SKM-1 treated with dmso at 0.1 percent for 144 hours (cell line): ENCODE data around the gene ANO9.

Experiments
- DNase-seq: peaks from one replicate; lab custom pipeline; 2025; ENCODE audit not compliant: unreplicated experiment; lab: John Stamatoyannopoulos, UW

The ANO9 gene

DNA sequence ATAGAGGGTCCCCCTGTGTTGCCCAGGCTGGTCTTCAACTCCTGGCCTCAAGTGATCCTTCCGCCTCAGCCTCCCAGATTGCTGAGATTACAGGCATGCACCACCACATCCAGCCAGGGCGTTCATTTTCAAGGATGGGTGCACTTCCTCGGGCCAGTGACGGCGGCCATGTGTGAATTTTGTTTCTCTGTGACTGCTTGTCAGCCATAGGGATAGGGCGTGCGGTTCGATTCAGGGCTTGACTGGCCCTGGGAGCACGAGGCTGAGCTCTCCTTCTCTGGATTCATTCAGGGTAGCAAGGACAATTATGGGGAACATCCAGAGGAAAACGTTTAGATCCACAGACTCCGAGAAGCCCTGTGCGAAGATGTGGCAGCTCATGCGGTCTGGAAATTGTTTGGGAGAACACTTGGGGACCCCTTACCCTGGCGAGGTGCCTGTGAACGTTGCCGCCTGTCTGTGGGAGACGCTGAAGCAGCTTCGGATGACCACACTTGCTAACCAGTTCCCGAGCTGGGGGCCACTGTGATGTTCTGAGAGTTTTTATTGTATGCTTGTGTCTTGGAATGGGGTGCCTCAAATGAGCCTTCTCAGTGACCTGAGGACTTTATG is 11.2 kb upstream of the ANO9 start:
- no peak for DNase-seq

DNA sequence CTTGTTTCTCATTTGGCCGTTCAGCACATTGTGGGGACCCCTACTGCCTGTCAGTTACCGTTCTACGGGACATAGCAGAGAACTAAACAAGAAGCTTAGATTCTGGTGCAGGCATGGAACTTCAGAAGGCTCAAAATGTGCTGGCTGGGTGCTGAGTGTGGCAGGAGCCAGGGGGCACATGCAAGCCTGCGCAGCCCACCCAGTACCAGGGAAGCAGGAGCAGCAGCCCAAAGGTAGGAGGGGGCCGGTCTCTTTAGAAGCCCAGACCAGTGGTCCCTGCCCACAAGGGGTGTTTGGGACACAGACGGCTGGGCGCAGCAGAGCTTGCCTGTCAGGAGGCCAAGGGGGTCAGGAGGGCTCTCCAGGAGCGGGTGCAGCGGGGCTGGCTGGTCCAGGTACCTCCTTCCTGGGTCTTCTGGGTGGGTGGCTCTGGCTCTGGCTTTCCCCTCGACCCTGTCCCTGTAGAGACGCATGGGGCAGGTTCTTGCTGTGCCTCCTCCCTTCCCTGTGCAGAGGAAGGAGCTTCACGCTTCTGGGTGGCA is 10.5 kb upstream of the ANO9 start:
- no peak for DNase-seq

DNA sequence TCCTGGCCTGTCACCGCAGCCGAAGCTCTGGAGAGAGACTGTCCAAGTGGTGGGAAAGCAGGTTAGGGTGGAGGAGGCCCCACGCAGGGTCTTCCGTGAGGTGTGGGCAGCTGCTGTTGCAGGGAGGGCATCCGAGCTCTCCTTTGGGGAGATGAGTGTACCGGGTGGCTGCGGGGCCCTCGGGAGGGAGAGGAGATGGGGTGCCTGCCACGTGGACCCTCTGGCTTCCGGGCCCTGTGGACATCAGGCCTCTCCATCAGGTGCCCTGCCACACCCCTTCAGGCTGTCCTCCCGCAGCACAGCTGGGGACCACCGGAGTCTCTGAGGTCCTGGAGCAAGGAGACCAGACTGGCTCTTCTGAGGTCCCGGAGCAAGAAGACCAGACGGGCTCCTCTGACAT is 9.9 kb upstream of the ANO9 start:
- no peak for DNase-seq

DNA sequence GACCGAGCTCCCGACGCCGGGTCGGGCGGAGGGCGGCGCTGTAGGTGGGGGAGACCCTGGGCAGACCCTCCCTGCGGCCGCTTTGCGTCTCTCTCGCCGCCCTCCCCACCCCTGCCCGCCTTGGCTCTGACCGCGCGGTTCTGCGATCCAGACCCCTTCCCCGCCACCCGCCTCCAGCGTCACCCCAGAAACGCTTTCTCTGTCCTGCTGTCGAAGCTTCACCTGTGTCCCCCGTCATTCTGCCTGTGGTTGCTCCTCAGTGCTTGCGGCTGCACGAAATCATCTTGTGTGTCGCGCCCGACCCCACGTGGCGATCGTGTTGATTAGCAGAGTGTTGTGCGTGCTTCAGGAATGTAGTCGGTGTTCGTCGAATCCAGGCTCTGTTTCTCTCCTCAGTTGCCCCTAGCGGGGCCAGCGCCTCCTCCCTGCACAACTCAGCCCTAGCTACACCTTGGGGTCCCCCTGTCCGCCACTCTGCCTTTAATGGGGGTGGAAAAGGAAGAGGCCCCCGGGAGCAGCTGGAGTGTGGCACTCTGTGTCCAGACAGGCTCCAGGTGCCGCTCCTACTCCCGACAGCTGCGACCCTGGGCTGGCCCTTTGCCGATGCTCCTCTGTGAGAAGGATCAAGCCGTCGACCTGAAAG is 9.1 kb upstream of the ANO9 start:
- DNase-seq, result peak; percentile 36

DNA sequence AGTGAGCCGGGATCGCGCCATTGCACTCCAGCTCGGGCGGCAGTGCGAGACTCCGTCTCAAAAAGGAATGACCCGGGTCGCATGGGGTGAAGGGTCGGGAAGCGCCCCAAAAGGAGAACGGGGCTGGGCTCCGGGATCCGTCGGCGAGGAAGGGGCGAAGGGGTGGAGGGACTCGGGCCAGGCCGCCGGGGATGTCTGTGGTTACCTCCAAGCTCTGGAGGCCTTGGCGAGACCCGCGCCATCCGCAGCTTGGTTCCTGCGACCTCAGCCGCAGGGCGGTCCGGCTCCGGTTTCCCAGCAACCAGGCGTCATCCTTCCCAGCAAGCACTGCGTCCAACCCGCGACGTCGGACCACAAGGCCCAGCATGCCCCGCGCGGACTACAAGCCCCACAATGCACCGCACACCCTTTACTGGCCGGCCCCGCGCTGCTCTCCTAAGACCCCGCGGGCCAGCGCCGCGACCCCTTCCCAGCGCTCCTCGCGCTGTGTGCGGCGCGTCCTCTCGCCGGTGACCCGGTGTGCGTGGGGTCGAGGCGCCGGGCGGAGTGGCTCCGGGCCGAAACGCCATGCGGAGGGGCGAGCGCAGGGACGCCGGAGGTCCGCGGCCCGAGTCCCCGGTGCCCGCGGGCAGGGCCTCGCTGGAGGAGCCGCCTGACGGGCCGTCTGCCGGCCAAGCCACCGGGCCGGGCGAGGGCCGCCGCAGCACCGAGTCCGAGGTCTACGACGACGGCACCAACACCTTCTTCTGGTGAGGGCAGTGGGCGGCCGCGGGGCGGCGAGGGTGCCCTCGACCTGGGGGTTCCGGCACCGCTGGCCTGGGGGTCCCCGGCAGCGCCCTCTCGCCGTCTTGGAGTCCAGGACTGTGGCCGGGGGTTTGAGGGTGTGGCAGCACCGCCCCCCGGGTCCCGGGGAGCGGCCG is 8.3 kb upstream of the ANO9 start, which contains the start of gene PTDSS2:
PTDSS2 (plus strand) TSS at position 391 of the 920 bp plus-strand sequence; CDS start at position 568, 177 bp downstream.
- DNase-seq, result peak; percentile 94

DNA sequence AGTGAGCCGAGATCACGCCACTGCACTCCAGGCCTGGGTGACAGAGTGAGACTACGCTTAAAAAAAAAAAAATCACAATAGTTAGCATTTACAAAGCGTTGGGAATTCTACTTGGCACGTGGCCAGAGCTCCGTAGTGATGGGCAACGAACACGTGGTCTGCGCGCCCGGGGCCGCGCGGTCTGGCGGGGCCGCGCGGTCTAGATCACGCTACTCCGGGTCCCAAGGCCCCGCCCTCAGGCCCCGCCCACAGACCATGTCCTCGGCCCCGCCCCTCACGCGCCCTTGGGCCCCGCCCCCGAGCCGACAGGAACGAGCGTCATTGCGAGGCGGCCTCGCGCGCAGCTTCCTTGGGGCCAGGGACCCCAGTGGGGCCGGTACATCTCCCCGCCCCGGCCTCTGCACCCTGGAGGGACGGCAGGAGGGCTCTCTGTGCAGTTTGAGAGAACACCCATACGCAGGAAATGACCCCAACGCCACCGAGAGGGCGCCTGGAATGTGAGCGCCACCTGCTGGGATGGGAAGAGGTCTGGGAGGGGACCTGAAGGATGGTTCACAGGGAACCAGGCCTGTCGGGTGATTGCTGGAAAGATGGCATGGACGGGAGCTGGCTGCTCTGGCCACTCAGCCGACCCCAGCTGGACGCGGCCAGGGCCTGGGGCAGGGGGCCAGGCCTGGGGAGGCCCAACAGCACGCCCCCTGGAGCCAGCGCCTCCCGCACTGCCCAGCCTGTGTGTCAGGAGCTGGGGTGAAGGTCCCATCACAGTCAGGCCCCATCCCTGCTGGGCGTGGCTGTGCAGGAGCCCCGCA is 6.3 kb upstream of the ANO9 start:
- DNase-seq, result peak; percentile 90

DNA sequence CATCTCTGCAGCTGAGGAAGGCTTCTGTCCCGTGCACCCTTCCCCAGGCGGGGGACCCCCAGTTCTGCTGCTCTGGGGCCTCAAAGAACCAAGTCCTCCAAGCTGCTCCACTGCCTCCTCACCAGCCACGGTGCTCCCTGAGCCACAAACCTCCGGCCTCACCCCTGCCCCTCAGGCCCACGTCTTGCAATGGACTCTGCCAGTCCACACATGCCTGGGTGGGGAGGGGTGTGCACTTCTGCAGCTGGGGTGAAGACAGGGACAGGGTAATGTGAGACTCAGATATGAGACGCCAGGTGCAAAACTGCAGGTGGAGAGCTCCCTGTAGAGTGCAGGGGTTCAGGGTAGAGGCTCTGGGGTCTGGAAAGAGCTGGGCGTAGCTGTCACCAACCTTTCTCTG is 5.1 kb upstream of the ANO9 start:
- no peak for DNase-seq

DNA sequence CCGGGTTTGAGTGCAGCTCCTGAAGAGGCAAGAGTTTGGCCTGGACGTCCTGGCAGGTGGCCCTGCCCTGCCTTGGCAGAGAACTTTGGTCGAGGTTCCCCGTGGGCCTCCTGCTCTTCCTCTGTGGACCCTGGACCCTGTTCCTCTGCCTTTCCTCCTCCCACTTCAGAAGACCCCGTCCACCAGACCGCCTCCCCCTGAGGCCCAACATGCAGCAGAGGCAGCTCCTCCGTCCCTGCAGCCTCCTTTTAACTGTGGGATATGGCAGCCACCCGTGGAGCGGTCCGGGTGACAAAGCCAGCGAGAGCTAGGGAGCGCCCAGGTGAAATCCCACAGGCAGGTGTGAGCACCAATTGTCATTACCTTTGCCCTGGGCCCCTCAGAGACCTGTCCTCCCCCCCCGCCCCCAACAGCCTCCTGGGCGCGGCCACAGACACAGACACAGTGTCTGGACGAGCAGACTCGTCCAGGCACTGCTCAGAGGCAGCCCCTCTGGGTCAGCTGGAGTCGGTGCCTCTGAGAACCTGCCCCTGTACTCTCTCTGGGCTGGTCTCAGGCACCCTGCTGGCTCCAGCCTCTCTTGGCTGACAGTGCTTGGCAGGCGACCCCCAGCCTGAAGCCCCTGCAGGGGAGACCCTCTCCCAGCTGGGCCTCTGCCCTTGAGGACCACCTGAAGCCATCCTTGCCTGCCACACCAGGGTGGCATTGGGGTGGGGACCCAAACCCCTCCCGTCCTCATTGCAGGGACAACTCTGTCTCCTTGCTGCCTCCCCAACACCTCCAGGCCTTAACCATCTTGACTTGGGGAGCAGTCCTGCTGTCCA is 4.2 kb upstream of the ANO9 start:
- no peak for DNase-seq

DNA sequence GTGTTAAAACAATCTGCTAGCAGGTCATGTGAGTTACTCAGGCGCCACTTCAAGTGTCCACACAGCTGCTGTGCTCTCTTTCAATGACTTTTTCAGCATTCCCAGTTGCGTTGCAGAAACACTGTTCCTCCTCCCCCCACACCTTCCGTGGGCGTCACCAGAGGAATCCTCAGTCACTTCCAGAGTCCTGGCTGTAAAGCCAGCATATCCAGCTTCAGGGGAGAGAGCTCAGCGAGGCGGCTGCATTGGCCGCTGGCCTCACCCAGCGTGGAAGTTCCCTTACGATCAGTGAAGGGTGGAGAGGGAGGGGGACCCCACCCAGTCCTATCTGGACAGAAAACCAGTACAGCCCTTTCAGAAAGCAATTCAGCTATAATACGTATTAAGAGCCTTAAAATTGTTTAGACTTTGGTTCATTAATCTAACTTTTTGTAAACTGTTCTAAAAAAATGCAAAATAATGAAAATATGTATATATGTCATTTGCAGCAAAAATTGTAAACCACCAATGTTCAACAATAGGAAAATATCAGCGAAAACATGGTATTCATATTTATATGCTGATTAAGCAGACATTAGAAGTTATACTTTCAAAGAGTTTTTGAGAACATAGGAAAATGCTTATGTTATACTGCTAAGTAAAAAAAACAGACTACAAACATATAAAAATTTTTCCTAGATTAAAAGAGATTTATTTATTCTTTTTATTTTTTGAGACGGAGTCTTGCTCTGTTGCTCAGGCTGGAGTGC is 2.8 kb upstream of the ANO9 start:
- no peak for DNase-seq

DNA sequence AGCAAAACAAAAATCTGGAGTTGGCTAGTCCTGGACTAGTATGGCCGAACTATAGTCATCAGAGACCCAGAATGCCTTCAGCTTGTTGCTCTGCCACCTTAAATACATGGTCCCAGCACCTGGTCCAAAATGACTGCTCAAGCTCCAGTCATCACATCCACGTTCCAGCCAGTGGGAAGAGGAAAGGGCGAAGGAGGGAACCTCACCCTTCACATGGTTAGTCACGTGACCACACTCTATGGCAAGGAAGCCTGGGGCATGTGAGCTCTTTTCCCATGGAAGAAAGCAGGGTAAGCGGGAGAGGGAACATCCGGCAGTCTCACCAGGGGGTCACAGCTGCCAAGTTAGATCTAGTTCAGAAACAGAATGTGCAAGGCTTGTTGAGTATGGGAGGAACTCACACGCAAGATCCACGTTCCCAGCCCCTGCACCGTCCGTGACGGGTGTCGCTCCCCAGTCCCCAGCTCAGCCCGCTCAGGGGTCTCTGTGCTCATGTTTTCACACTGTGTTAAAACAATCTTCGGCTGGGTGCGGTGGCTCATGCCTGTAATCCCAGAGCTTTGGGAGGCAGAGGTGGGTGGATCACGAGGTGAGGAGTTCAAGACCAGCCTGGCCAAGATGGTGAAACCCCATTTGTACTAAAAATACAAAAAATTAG is 1.9 kb upstream of the ANO9 start:
- DNase-seq, result no peak

DNA sequence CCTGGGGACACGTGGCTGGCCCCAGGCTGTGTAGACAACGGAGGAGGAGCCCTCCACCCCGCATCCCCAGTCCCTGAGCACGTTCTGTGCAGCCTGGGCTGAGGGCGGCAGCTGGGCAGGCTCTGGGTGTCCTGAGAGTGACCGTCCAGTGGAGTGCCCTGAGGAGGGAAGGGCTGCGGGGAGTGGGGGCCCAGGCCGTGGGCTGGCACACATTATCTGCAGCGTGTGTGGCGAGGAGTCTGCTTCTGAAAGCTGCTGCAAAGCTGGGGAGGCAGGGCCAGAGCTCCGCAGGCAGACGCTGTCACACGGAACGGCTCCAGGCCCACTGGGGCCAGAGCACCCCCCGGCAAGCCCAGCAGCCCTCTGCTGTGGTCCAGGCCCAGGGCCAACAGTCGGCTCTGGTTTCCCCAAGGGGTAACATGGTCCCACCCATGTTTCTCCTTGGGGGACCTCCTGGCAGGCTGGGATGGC is 835 bp upstream of the ANO9 start:
- DNase-seq, result no peak

DNA sequence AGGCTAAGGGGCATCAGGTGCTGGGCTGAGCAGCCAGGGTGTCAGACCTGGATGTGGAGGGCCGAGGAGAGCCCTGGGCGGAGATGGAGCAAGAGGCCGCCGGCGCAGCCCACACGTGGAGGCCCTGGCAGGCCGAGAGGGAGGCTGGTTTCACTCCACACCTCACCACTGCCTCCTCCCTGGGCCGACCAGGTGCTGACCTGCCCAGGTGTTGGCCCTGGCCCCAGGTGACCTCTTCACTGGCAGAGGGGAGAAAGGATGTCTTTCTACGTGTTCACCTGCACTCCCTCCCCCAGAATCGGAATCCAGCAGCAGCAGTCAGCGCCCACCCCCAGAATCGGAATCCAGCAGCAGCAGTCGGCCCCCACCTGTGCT is 781 bp downstream of the ANO9 start:
- no peak for DNase-seq

DNA sequence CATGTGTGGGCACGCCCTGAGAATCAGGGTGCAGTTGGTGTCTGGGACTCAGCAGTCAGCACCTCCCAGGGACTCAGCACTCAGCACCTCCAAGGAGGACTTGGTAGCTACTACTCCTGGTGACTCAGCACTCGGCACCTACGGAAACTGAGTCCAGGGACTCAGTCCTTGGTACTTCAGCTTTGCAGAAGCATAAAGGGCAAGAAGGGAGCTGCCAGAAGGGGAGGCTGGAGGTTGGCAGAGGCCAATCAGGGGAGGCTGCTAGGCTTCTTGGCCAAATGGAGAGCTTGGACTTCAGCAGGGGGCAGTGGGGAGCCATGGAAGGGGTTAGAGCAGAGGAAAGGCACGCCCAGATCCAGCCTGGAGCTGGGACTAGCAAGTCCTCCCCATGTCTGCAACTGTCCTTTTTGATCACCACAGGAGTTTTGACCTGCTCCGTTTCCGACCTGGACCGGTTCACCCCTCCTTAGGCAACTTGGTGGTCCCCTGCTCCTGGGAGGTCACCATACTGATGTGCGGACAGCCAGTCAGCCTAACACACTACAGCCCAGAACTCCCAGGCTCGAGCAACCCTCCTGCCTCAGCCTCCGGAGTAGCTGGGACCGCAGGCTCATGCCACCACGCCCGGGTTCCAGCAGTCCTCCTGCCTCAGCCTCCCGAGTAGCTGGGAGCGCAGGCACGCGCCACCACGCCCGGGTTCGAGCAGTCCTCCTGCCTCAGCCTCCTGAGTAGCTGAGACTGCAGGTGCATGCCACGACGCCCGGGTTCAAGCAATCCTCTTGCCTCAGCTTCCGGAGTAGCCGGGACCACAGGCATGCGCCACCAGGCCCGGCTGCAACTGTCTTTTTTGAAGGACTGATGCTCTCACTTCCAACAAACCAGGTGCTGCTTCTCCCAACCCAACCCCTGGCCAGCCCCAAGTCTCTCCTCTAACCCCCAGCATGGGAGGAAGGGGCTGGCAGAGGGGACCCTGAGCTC is 1.5 kb downstream of the ANO9 start:
- DNase-seq, result no peak

DNA sequence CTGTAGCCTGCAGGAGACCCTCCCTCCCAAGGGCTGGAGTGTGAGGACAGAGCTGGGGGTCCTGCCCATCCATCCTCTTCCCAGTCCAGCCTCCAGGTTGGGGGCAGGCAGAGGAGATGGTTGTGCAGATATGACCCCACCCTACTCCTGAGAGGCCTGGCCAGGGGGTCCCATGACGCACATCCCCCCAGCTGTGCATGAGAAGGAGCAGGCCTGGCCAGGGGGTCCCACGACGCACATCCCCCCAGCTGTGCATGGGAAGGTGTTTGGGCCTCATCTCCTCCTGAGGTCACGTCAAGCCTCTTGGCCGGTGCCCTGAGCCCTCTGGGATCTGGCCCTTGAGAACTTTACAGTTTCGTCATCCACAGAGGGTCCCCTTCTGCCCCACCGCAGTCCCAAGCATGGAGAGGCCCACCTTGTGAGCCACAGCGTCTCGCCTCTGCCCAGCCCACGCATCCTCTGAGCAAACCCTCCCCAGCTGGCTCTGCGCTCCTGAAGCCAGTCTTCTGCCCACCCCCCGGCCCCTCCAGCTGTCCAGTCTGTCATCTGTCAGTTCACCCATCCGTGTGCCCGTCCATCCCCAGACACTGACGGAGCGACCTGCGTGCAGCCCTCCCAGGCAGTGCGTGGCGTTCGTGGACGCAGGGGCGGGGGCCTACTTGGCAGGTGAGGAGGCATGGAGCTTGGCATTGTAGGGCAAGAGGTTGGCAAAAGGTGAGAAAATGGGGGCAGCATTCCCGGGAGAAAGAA is 2.3 kb downstream of the ANO9 start:
- no peak for DNase-seq

DNA sequence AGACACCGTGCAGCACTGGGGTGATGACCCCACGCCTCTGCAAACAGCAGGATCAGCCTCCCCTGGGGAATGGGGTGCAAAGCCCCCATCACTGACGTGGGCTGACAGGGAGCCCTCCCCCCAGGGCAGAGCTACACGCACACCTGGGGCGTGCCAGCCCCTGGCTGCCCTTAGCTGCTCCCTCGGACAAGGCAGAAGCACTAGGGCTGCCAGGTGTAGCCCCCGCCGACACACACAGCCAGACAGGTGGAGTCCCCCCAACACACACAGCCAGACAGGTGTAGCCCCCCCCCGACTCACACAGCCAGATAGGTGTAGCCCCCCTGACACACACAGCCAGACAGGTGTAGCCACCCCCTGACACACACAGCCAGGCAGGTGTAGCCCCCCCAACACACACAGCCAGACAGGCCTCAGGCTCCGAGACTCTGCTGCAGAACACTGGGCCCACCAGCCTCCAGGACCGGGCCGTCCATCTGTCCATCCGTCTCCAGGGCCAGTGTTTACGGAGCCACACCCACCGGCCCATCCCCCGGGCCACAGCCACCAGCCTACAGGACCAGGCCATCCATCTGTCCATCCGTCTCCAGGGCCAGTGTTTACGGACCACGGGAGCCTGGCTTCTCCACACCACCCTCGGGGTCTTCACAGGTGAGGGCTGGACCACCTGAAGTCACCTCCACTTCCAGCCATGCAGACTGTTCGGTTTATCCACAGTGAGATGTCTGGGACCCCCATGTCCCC is 3.5 kb downstream of the ANO9 start:
- DNase-seq, result no peak

DNA sequence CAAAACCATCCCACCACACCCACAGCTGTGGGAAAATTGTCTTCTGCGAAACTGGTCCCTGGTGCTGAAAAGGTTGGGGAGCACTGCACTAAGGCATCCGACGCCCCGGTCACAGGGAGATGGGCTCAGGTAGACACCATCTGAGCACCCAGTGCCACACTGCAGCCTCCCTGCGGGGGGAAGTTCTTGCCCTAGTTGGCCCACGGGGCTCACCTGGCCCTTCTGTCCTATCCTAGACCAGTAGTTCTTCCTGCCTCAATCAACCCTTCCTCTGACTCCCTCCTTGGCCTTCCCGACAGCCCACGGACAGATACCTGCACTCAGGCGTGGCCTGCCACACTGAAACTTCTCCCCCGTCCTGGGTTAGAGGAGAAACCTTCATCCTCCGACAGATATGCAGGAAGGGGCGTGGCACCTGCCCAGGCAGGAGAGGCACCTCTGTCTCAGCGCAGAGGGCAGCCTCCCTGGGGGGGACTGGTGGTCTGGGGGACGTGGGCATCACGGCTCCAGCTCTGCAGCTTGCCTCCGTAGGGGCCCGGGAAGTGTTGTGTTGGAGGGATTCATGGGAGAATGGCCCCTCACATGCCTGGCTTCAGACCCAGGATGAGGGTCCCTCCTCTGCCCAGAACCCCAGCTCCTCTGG is 4.5 kb downstream of the ANO9 start:
- DNase-seq, result no peak
